HEK293 (cell line): ENCODE measurements around the gene LPO.

Experiments
- CTCF ChIA-PET: fragments of 350-600 bp; formaldehyde crosslinking; extraction: SDS; loops from one replicate; lab custom pipeline; 2021; ENCODE audit warnings: antibody characterized with exemption; lab: Yijun Ruan, JAX
- POLR2A ChIA-PET: fragments of 300-600 bp; formaldehyde crosslinking; extraction: SDS; loops from one replicate; lab custom pipeline; 2020; ENCODE audit warnings: antibody characterized with exemption, inconsistent platforms; lab: Yijun Ruan, JAX
- H3K27ac ChIP-seq: fragments of 200-500 bp; sonication (Bioruptor generic); 2 replicates; pipeline ENCODE4 v1.5.1; 2014; ENCODE audit warnings: low read depth, low read length, control low read depth, inconsistent platforms; ENCODE audit errors: extremely low read depth
- H3K36me3 ChIP-seq, 2 experiments: fragments of 200-500 bp in 1 of 2; sonication (Bioruptor generic) in 1 of 2; 1 replicate in 1 of 2; 2 replicates in 1 of 2; pipeline ENCODE4 v1.5.1; 2014 to 2017; ENCODE audit warnings: inconsistent platforms in 2 of 2, low read length in 2 of 2; ENCODE audit not compliant: control insufficient read depth in 2 of 2, insufficient read depth in 1 of 2
- H3K4me1 ChIP-seq: fragments of 200-500 bp; sonication (Bioruptor generic); 2 replicates; pipeline ENCODE4 v1.5.1; 2014; ENCODE audit warnings: mild to moderate bottlenecking, low read length, inconsistent platforms; ENCODE audit not compliant: control insufficient read depth, insufficient read depth
- H3K4me3 ChIP-seq: 2 replicates; pipeline ENCODE4 v1.5.1; 2011; ENCODE audit warnings: low read depth, mild to moderate bottlenecking, control low read depth, low read length, moderate library complexity
- H3K9me3 ChIP-seq: fragments of 200-500 bp; sonication (Bioruptor generic); 2 replicates; pipeline ENCODE4 v1.5.1; 2014; ENCODE audit warnings: low read depth, low read length, inconsistent platforms; ENCODE audit not compliant: control insufficient read depth, insufficient read depth
- EGR2 ChIP-seq: fragments of 450-650 bp; formaldehyde crosslinking; IDR thresholded peaks from 2 replicates; pipeline ENCODE4 v1.5.1; 2016; ENCODE audit warnings: low read depth, missing biosample characterization, missing genetic modification characterization
- GFI1B ChIP-seq: fragments of 450-650 bp; formaldehyde crosslinking; IDR thresholded peaks from 2 replicates; pipeline ENCODE4 v1.5.1; 2016; ENCODE audit warnings: missing biosample characterization, missing genetic modification characterization
- PRDM1 ChIP-seq: fragments of 450-650 bp; formaldehyde crosslinking; IDR thresholded peaks from 2 replicates; pipeline ENCODE4; 2016; ENCODE audit warnings: missing biosample characterization, missing genetic modification characterization
- TCF7L2 ChIP-seq: IDR thresholded peaks from 2 replicates; pipeline ENCODE4 v1.6.1; 2011; ENCODE audit warnings: low read depth, mild to moderate bottlenecking, inconsistent platforms, low read length, moderate library complexity, borderline replicate concordance
- ZFHX2 ChIP-seq: fragments of 450-650 bp; formaldehyde crosslinking; conservative IDR thresholded peaks from 2 replicates; pipeline ENCODE4 v1.5.1; 2016; ENCODE audit warnings: missing biosample characterization, missing genetic modification characterization
- ZNF138 ChIP-seq: fragments of 450-650 bp; formaldehyde crosslinking; IDR thresholded peaks from 2 replicates; pipeline ENCODE4 v1.5.1; 2016; ENCODE audit warnings: missing biosample characterization, missing genetic modification characterization, borderline replicate concordance
- ZNF157 ChIP-seq: fragments of 450-650 bp; formaldehyde crosslinking; IDR thresholded peaks from 2 replicates; pipeline ENCODE4 v1.5.1; 2016; ENCODE audit warnings: missing biosample characterization, missing genetic modification characterization
- ZNF175 ChIP-seq: fragments of 450-650 bp; formaldehyde crosslinking; IDR thresholded peaks from 2 replicates; pipeline ENCODE4 v1.5.1; 2016; ENCODE audit warnings: missing biosample characterization, missing genetic modification characterization
- ZNF239 ChIP-seq: fragments of 450-650 bp; formaldehyde crosslinking; IDR thresholded peaks from 2 replicates; pipeline ENCODE4 v1.5.1; 2016; ENCODE audit warnings: missing biosample characterization, missing genetic modification characterization
- ZNF266 ChIP-seq: fragments of 450-650 bp; formaldehyde crosslinking; IDR thresholded peaks from 2 replicates; pipeline ENCODE4 v1.5.1; 2016; ENCODE audit warnings: missing biosample characterization, missing genetic modification characterization, low read depth
- ZNF302 ChIP-seq: fragments of 450-650 bp; formaldehyde crosslinking; IDR thresholded peaks from 2 replicates; pipeline ENCODE4 v1.5.1; 2016; ENCODE audit warnings: missing biosample characterization, missing genetic modification characterization, low read depth
- ZNF324 ChIP-seq: fragments of 450-650 bp; formaldehyde crosslinking; IDR thresholded peaks from 2 replicates; pipeline ENCODE4 v1.5.1; 2016; ENCODE audit warnings: missing biosample characterization, missing genetic modification characterization
- ZNF394 ChIP-seq: fragments of 450-650 bp; formaldehyde crosslinking; IDR thresholded peaks from 2 replicates; pipeline ENCODE4 v1.5.1; 2016; ENCODE audit warnings: missing biosample characterization, missing genetic modification characterization, mild to moderate bottlenecking, moderate library complexity, borderline replicate concordance
- ZNF416 ChIP-seq: fragments of 450-650 bp; formaldehyde crosslinking; IDR thresholded peaks from 2 replicates; pipeline ENCODE4 v1.5.1; 2016; ENCODE audit warnings: missing biosample characterization, missing genetic modification characterization
- ZNF48 ChIP-seq: fragments of 450-650 bp; formaldehyde crosslinking; IDR thresholded peaks from 2 replicates; pipeline ENCODE4 v1.5.1; 2016; ENCODE audit warnings: missing biosample characterization, missing genetic modification characterization
- ZNF560 ChIP-seq: fragments of 450-650 bp; formaldehyde crosslinking; IDR thresholded peaks from 2 replicates; pipeline ENCODE4 v1.5.1; 2017; ENCODE audit warnings: missing biosample characterization, missing genetic modification characterization, borderline replicate concordance
- ZNF571 ChIP-seq: fragments of 450-650 bp; formaldehyde crosslinking; IDR thresholded peaks from 2 replicates; pipeline ENCODE4 v1.5.0; 2017; ENCODE audit warnings: missing biosample characterization, missing genetic modification characterization
- ZNF677 ChIP-seq: fragments of 450-650 bp; IDR thresholded peaks from 2 replicates; pipeline ENCODE4 v1.5.0; 2018; ENCODE audit warnings: missing biosample characterization, mild to moderate bottlenecking, missing genetic modification characterization, moderate library complexity
- ZNF768 ChIP-seq: fragments of 450-650 bp; formaldehyde crosslinking; IDR thresholded peaks from 2 replicates; pipeline ENCODE4 v1.5.1; 2018; ENCODE audit warnings: missing biosample characterization, mild to moderate bottlenecking, missing genetic modification characterization
- TF ChIP-seq, protein P1 (sequence below): fragments of 450-650 bp; formaldehyde crosslinking; IDR thresholded peaks from 2 replicates; pipeline ENCODE4 v1.5.1; 2016; ENCODE audit warnings: missing biosample characterization, missing genetic modification characterization
- TF ChIP-seq, protein P2 (sequence below): fragments of 450-650 bp; formaldehyde crosslinking; IDR thresholded peaks from 2 replicates; pipeline ENCODE4 v1.5.1; 2016; ENCODE audit warnings: missing biosample characterization, missing genetic modification characterization
- TF ChIP-seq, protein P3 (sequence below): fragments of 450-650 bp; formaldehyde crosslinking; IDR thresholded peaks from 2 replicates; pipeline ENCODE4 v1.5.1; 2016; ENCODE audit warnings: missing biosample characterization, missing genetic modification characterization
- TF ChIP-seq, protein P4 (sequence below): fragments of 450-650 bp; formaldehyde crosslinking; conservative IDR thresholded peaks from 2 replicates; pipeline ENCODE4 v1.5.1; 2016; ENCODE audit warnings: low read depth, missing biosample characterization, missing genetic modification characterization

The LPO gene

DNA sequence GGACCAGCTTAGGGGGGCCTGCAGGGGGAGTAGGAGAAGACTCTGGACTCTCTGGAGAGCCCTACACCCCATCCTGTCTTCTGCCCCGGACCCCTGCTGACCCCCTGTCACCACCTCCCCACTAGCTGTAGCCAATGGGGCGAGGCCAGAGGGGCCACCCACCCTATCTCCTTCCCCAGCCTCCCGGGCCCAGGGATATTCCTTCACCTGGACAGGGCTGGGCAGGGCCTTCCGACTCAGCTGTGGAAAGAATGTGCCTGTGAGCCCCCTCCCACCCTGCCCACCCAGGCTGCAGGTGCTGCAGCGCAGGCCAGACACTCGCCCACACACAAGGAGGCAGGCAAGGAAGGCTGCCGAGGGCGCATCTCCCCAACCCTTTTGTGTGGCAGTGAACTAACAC is 67.2 kb downstream of the LPO start (continued):
- TF ChIP-seq, protein P1, sequence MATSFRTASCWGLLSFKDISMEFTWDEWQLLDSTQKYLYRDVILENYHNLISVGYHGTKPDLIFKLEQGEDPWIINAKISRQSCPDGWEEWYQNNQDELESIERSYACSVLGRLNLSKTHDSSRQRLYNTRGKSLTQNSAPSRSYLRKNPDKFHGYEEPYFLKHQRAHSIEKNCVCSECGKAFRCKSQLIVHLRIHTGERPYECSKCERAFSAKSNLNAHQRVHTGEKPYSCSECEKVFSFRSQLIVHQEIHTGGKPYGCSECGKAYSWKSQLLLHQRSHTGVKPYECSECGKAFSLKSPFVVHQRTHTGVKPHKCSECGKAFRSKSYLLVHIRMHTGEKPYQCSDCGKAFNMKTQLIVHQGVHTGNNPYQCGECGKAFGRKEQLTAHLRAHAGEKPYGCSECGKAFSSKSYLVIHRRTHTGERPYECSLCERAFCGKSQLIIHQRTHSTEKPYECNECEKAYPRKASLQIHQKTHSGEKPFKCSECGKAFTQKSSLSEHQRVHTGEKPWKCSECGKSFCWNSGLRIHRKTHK (tag by site-specific recombination), result no peak
- TF ChIP-seq EGR2 (tag by site-specific recombination), result no peak

DNA sequence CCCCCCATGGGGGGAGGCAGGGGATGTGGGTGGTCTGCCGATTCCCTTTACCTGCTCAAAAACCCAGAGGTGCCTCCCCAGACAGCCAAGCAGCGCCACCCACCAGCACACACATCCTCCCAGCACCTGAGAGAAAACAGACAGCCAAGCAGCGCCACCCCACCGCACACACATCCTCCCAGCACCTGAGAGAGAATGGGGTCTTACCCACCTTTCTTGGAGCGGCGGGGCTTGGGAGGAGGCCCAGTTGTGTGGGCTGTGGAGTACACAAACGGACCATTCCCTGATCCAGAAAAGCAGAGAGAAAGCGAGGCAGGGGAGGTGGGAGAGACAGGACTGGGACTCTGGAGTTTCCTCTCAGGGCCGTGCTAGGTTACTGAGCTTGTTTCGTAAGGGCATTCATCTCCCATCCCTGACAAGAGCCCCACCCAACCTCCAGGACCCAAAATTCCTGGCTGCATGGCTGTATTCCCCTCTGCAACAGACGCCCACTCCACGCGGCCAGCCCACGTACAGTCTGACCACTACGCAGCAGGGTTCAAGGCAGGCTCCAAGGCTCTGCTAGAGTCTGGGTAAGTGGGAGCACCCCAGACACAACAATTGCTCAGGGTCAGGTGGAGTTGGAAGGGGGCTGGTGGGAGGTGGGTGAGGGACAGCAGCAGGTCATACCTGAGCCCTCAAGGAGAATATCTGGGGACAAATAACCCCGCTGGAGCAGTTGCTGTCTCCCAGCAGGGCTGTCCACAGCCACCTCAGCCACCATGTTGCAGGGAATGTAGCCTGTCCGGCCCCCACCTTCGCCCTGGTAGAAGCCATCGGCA is 68.0 kb downstream of the LPO start:
- no peaks in the 10 kb centered on the region for H3K9me3 ChIP-seq
- no peak overlapping the region for H3K4me3 ChIP-seq
- no peaks in the 10 kb centered on the region for H3K36me3 ChIP-seq
- CTCF ChIA-PET, result interaction anchor here (0.6 to 4.7 kb wide), 5 partner anchors 11 to 143 kb away, joined by 3 to 50 read pairs (median 4); no protein-coding TSS in a partner anchor
- POLR2A ChIA-PET, result no interaction called here
- H3K4me1 ChIP-seq, result no peaks in the 10 kb centered on the region
- TF ChIP-seq ZNF175 (tag by site-specific recombination) (no peak), EGR2 (tag by site-specific recombination) (0 out of 2 replicates have a peak, but pooled peaks have one; percentile 26), ZNF768 (tag by site-specific recombination) (no peak)
- H3K27ac ChIP-seq, result no peak overlapping the region

DNA sequence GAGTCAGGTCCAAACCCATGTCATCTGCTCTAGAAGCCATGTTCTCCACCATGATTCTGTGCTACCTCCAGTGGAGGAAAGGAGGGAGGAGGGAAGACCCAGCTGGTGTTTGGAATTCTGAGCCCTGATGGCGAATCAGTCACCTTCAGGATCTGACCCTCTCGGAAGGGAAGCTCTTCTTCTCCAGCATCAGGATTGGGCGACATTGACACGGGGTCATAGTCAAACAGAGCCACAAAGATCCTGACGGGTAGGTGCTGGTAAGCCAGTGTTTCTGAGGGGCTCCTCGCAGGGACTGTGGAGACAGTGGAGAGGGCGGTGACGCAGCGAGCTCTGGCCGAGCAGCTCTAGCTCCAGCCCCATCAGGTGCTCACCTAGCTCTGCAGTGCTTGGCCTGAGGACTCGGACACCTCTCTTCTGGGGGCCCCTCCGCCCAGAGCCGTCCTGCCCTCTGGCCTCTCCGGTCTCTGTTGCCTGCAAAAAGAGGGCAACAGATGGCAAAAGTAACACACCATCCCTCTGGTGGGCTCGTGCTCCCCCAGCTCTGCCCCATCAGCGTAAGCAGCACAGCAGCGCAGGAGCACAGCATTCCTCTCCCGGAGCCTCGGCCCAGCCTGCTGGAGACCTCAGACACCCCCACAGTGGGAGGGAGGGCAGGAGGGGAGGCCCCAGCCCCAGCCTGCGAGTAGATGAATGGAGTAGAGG is 69.2 kb downstream of the LPO start:
- ChIA-PET POLR2A (interaction anchor here (1.2 kb wide), 1 partner anchor 45 kb away, joined by 5 read pairs; the partner anchor contains the start of gene SUPT4H1), CTCF (interaction anchor here (0.6 to 2.4 kb wide), 13 partner anchors 8 to 144 kb away, joined by 3 to 10 read pairs (median 3); partner anchors contain the start of gene MKS1)
- H3K27ac ChIP-seq, result no peak overlapping the region

More for the DNA sequence above, 69.2 kb downstream of the LPO start:
- Histone ChIP-seq H3K36me3 (no peaks in the 10 kb centered on the region), H3K4me3 (no peak overlapping the region), H3K4me1 (no peaks in the 10 kb centered on the region), H3K9me3 (no peaks in the 10 kb centered on the region)
- no peak for TF ChIP-seq ZNF138 (tag by site-specific recombination)
- TF ChIP-seq ZNF157 (tag by site-specific recombination), result no peak
- no peak for TF ChIP-seq PRDM1 (tag by site-specific recombination)
- TF ChIP-seq ZNF324 (tag by site-specific recombination), result no peak
- no peak for TF ChIP-seq ZFHX2 (tag by site-specific recombination)
- TF ChIP-seq ZNF302 (tag by site-specific recombination), result no peak
- no peak for TF ChIP-seq ZNF677 (tag by site-specific recombination)
- no peak for TF ChIP-seq ZNF571
- TF ChIP-seq ZNF394 (tag by site-specific recombination), result no peak
- TF ChIP-seq ZNF266 (tag by site-specific recombination), result no peak
- TF ChIP-seq ZNF560 (tag by site-specific recombination), result no peak
- TF ChIP-seq, protein P2, sequence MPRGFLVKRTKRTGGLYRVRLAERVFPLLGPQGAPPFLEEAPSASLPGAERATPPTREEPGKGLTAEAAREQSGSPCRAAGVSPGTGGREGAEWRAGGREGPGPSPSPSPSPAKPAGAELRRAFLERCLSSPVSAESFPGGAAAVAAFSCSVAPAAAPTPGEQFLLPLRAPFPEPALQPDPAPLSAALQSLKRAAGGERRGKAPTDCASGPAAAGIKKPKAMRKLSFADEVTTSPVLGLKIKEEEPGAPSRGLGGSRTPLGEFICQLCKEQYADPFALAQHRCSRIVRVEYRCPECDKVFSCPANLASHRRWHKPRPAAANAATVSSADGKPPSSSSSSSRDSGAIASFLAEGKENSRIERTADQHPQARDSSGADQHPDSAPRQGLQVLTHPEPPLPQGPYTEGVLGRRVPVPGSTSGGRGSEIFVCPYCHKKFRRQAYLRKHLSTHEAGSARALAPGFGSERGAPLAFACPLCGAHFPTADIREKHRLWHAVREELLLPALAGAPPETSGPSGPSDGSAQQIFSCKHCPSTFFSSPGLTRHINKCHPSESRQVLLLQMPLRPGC (tag by site-specific recombination), result no peak
- TF ChIP-seq ZNF239 (tag by site-specific recombination), result no peak
- TF ChIP-seq ZNF48 (tag by site-specific recombination), result no peak
- TF ChIP-seq, protein P3, sequence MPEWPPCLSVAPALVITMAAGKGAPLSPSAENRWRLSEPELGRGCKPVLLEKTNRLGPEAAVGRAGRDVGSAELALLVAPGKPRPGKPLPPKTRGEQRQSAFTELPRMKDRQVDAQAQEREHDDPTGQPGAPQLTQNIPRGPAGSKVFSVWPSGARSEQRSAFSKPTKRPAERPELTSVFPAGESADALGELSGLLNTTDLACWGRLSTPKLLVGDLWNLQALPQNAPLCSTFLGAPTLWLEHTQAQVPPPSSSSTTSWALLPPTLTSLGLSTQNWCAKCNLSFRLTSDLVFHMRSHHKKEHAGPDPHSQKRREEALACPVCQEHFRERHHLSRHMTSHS (tag by site-specific recombination), result no peak
- TF ChIP-seq, protein P4, sequence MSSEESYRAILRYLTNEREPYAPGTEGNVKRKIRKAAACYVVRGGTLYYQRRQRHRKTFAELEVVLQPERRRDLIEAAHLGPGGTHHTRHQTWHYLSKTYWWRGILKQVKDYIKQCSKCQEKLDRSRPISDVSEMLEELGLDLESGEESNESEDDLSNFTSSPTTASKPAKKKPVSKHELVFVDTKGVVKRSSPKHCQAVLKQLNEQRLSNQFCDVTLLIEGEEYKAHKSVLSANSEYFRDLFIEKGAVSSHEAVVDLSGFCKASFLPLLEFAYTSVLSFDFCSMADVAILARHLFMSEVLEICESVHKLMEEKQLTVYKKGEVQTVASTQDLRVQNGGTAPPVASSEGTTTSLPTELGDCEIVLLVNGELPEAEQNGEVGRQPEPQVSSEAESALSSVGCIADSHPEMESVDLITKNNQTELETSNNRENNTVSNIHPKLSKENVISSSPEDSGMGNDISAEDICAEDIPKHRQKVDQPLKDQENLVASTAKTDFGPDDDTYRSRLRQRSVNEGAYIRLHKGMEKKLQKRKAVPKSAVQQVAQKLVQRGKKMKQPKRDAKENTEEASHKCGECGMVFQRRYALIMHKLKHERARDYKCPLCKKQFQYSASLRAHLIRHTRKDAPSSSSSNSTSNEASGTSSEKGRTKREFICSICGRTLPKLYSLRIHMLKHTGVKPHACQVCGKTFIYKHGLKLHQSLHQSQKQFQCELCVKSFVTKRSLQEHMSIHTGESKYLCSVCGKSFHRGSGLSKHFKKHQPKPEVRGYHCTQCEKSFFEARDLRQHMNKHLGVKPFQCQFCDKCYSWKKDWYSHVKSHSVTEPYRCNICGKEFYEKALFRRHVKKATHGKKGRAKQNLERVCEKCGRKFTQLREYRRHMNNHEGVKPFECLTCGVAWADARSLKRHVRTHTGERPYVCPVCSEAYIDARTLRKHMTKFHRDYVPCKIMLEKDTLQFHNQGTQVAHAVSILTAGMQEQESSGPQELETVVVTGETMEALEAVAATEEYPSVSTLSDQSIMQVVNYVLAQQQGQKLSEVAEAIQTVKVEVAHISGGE (tag by site-specific recombination), result no peak
- no peak for TF ChIP-seq GFI1B
- no peak for TF ChIP-seq ZNF416
- no peak for TF ChIP-seq TCF7L2
